Ishikawa (cell line): ENCODE measurements around the gene MYL4.

ENCODE experiments used
- EP300 ChIP-seq: IDR thresholded peaks from 2 replicates; pipeline ENCODE4 v1.6.1; 2012; ENCODE audit warnings: borderline replicate concordance
- NFIC ChIP-seq: IDR thresholded peaks from 2 replicates; pipeline ENCODE4 v1.6.1; 2012
- REST ChIP-seq: IDR thresholded peaks from 2 replicates; pipeline ENCODE4 v1.6.1; 2012; ENCODE audit warnings: low read depth, mild to moderate bottlenecking
- TAF1 ChIP-seq: IDR thresholded peaks from 2 replicates; pipeline ENCODE4 v1.6.1; 2012; ENCODE audit warnings: low read depth, mild to moderate bottlenecking
- TEAD4 ChIP-seq: IDR thresholded peaks from 2 replicates; pipeline ENCODE4 v1.6.1; 2012
- ZBTB7A ChIP-seq: IDR thresholded peaks from 2 replicates; pipeline ENCODE4 v1.6.1; 2012; ENCODE audit warnings: low read depth

DNA sequence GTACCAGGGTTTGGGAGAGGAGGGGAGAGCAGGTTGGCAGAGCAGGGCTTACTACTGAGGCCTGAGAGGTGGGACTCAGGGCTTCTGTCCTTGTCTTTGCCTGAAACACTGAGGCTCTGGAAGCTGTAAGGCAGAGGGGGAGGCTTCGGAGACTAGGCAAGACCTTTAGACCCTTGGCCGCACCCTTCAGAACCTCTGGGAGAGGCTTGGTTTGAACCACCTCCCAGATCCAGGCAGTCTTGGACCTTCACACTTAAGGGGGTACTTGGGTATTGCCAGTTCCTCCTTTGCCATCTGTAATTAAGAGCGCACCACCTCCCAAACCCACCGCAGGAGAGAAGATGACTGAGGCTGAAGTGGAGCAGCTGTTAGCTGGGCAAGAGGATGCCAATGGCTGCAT lies 12.9 kb downstream of the MYL4 start:
- TF ChIP-seq TAF1 (no peak), EP300 (no peak), TEAD4 (no peak), ZBTB7A (no peak), REST (no peak), NFIC (no peak)
